MV-4-11 (cell line): Measurements from ENCODE around the gene GPR146.
"Not testable (repeated sequence)": the region's sequence is repeated elsewhere in the genome, so short reads cannot be mapped to it uniquely, and the experiment has no call there.

ENCODE experiments used
- DNase-seq: peaks from one replicate; lab custom pipeline; 2025; lab: John Stamatoyannopoulos, UW

Gene GPR146

GRCh38 chr7:1025743-1026581 lies 18.4 kb upstream of the GPR146 start:
- peak; percentile 39 for DNase-seq

GRCh38 chr7:1026721-1027161 lies 17.6 kb upstream of the GPR146 start:
- peak; percentile 38 for DNase-seq

GRCh38 chr7:1027242-1028043 lies 16.9 kb upstream of the GPR146 start:
- DNase-seq, result no peak

GRCh38 chr7:1028044-1028770 lies 16.1 kb upstream of the GPR146 start:
- DNase-seq, result peak; percentile 77

- DNase-seq, result peak; percentile 93
Observed at GRCh38 chr7:1028775-1029636, 15.3 kb upstream of the GPR146 start.

GRCh38 chr7:1029637-1030443 lies 14.5 kb upstream of the GPR146 start:
- peak; percentile 58 for DNase-seq

GRCh38 chr7:1030444-1031070 lies 13.8 kb upstream of the GPR146 start:
- no peak for DNase-seq

- no peak for DNase-seq
Observed at GRCh38 chr7:1031716-1032455, 12.5 kb upstream of the GPR146 start.

- DNase-seq, result no peak
Observed at GRCh38 chr7:1032536-1033181, 11.7 kb upstream of the GPR146 start.

- DNase-seq, result no peak
Observed at GRCh38 chr7:1033546-1034145, 10.7 kb upstream of the GPR146 start.

- not testable (repeated sequence) for DNase-seq
Observed at GRCh38 chr7:1034769-1035168, 9.6 kb upstream of the GPR146 start.

- not testable (repeated sequence) for DNase-seq
Observed at GRCh38 chr7:1036164-1036928, 8.0 kb upstream of the GPR146 start.

GRCh38 chr7:1040233-1040632 lies 4.1 kb upstream of the GPR146 start:
- DNase-seq, result not testable (repeated sequence)

GRCh38 chr7:1040790-1041189 lies 3.6 kb upstream of the GPR146 start:
- no peak for DNase-seq

GRCh38 chr7:1041551-1042491 lies 2.5 kb upstream of the GPR146 start:
- peak; percentile 3 for DNase-seq

- DNase-seq, result no peak
Observed at GRCh38 chr7:1042492-1042833, 1.9 kb upstream of the GPR146 start.
